Fibroblast of lung (primary cell): ENCODE measurements around the gene WTAP. TPM values are rescaled to one million over a fixed set of nuclear protein-coding genes. Genes with fewer than 3 reads are reported as not detected.
"Not testable (repeated sequence)": the region's sequence is repeated elsewhere in the genome, so short reads cannot be mapped to it uniquely, and the experiment has no call there.

Source experiments
- DNase-seq, 2 donors: peaks; one replicate each; pipeline versions ENCODE4 v3.0.0 to v3.0.0-alpha.2; 2010; ENCODE audit warnings: low read depth in 2 of 2
- H2AFZ ChIP-seq: 2 replicates; pipeline ENCODE4 v1.5.1; 2012; ENCODE audit warnings: low read length, control low read depth, inconsistent platforms
- H3K27ac ChIP-seq: 2 replicates; pipeline ENCODE4 v1.5.1; 2011; ENCODE audit warnings: low read length, control low read depth; ENCODE audit not compliant: insufficient read depth
- H3K27me3 ChIP-seq: 2 replicates; pipeline ENCODE4 v1.5.1; 2011; ENCODE audit warnings: mild to moderate bottlenecking, low read length; ENCODE audit not compliant: control insufficient read depth, insufficient read depth
- H3K36me3 ChIP-seq: 2 replicates; pipeline ENCODE4 v1.5.1; 2011; ENCODE audit warnings: low read length; ENCODE audit not compliant: control insufficient read depth, insufficient read depth
- H3K4me1 ChIP-seq: 2 replicates; pipeline ENCODE4 v1.5.1; 2011; ENCODE audit warnings: low read length; ENCODE audit not compliant: control insufficient read depth, insufficient read depth; ENCODE audit errors: extremely low read depth
- H3K4me2 ChIP-seq: 2 replicates; pipeline ENCODE4 v1.5.1; 2011; ENCODE audit warnings: low read length, control low read depth; ENCODE audit not compliant: insufficient read depth; ENCODE audit errors: extremely low read depth
- H3K4me3 ChIP-seq, 4 experiments: fragments of 200-600 bp in 1 of 4; sonication (generic) in 1 of 4; replicated peaks in 1 of 4; 2 replicates each; pipeline ENCODE4 v1.5.1; 2011 to 2016; ENCODE audit warnings: low read length in 4 of 4, low read depth in 3 of 4, mild to moderate bottlenecking in 3 of 4, control low read depth in 2 of 4, inconsistent platforms in 1 of 4, mixed read lengths in 1 of 4; ENCODE audit not compliant: insufficient read depth in 1 of 4; ENCODE audit errors: control extremely low read depth in 1 of 4
- H3K79me2 ChIP-seq: 2 replicates; pipeline ENCODE4 v1.5.1; 2012; ENCODE audit warnings: mild to moderate bottlenecking, low read length, inconsistent platforms; ENCODE audit not compliant: control insufficient read depth, insufficient read depth
- H3K9ac ChIP-seq: 2 replicates; pipeline ENCODE4 v1.5.1; 2011; ENCODE audit warnings: mild to moderate bottlenecking, low read length, control low read depth; ENCODE audit not compliant: insufficient read depth
- H3K9me3 ChIP-seq: 2 replicates; pipeline ENCODE4 v1.5.1; 2012; ENCODE audit warnings: low read depth, low read length; ENCODE audit not compliant: control insufficient read depth, insufficient read depth
- H4K20me1 ChIP-seq: 2 replicates; pipeline ENCODE4 v1.5.1; 2011; ENCODE audit warnings: low read length; ENCODE audit not compliant: control insufficient read depth, insufficient read depth; ENCODE audit errors: extremely low read depth
- CTCF ChIP-seq, 2 donors: IDR thresholded peaks in 1 of 2; conservative IDR thresholded peaks in 1 of 2; 1 replicate in 1 of 2; 2 replicates in 1 of 2; pipeline ENCODE4 v1.5.1; 2011 to 2012; ENCODE audit warnings: low read length in 2 of 2, control low read depth in 1 of 2, inconsistent platforms in 1 of 2, low read depth in 1 of 2, mild to moderate bottlenecking in 1 of 2
- EZH2 ChIP-seq: IDR thresholded peaks from 2 replicates; pipeline ENCODE4 v1.5.1; 2012; ENCODE audit warnings: low read length, control low read depth, mild to moderate bottlenecking; ENCODE audit errors: missing control alignments
- polyA plus RNA-seq, 2 donors: library from polyadenylated mRNA; depleted of rRNA in 1 of 2; stranded (reverse) in 1 of 2; unstranded in 1 of 2; fragments of >200 nt; gene quantifications; 2 replicates each; pipeline ENCODE4 v1.2.1, GENCODE V29; 2011 to 2012; ENCODE audit warnings: missing spikeins in 1 of 2
- total RNA-seq: library from RNA; depleted of rRNA; stranded (reverse); fragments of >200 nt; gene quantifications from 2 replicates; pipeline ENCODE4 v1.2.1, GENCODE V29; 2014

Gene WTAP
- total and polyA plus RNA-seq, 2 donors (not counting 1 experiment from before 2014, with no cell fraction given), result 52.7 to 124 TPM

- TF ChIP-seq EZH2, result no peak
- no peak for TF ChIP-seq CTCF (conservative IDR thresholded peaks at IDR 0.05 in 1 of 2, IDR thresholded peaks at IDR 0.05 in 1 of 2; ENCODE audit: low read depth in 1 of 2, low read length in 2 of 2)
- Histone ChIP-seq H3K9me3 (no peaks in the 10 kb centered on the region), H3K27ac (no peak overlapping the region), H3K4me1 (no peaks in the 10 kb centered on the region), H3K36me3 (peaks cover 8% of the 10 kb centered on the region), H3K4me2 (no peak overlapping the region), H3K4me3 (no peak overlapping the region), H3K79me2 (peaks cover 20% of the 10 kb centered on the region), H2AFZ (no peak overlapping the region), H4K20me1 (no peaks in the 10 kb centered on the region), H3K9ac (no peak overlapping the region), H3K27me3 (no peaks in the 10 kb centered on the region)
- no peak for DNase-seq
Observed at GRCh38 chr6:159745081-159745480, 17.8 kb downstream of the WTAP start.

- Histone ChIP-seq H3K9me3 (no peaks in the 10 kb centered on the region), H3K4me2 (no peak overlapping the region), H2AFZ (no peak overlapping the region), H3K9ac (no peak overlapping the region), H3K27ac (no peak overlapping the region), H3K79me2 (peaks cover 9% of the 10 kb centered on the region), H3K4me1 (no peaks in the 10 kb centered on the region), H3K36me3 (peaks cover 11% of the 10 kb centered on the region), H4K20me1 (no peaks in the 10 kb centered on the region), H3K4me3 (no peak overlapping the region), H3K27me3 (no peaks in the 10 kb centered on the region)
- TF ChIP-seq CTCF (conservative IDR thresholded peaks at IDR 0.05 in 1 of 2, IDR thresholded peaks at IDR 0.05 in 1 of 2; ENCODE audit: low read depth in 1 of 2, low read length in 2 of 2) (no peak), EZH2 (no peak)
- no peak for DNase-seq
Observed at GRCh38 chr6:159746759-159747158, 19.5 kb downstream of the WTAP start.

GRCh38 chr6:159748127-159748526 lies 20.8 kb downstream of the WTAP start:
- H3K27me3 ChIP-seq, H3K4me1 ChIP-seq, H3K4me2 ChIP-seq, DNase-seq, H3K9ac ChIP-seq, H3K27ac ChIP-seq, H2AFZ ChIP-seq, H4K20me1 ChIP-seq, H3K9me3 ChIP-seq, H3K4me3 ChIP-seq, H3K79me2 ChIP-seq: not testable (repeated sequence)
- H3K36me3 ChIP-seq, result peaks cover 10% of the 10 kb centered on the region
